ENCODE data around the gene KIRREL1. TPM values are rescaled to one million over a fixed set of nuclear protein-coding genes. Genes with fewer than 3 reads are reported as not detected.

Gene KIRREL1
- total and polyA plus RNA-seq, 2 of the 13 experiments (the other 11 are each of a cell fraction or from before 2014, with no cell fraction given), result 0.02 to 0.03 TPM

- no peaks in the 10 kb centered on the region for H3K79me2 ChIP-seq (ENCODE audit: insufficient read depth, low read length)
- peaks cover 0 to 37% of the 10 kb centered on the region in 2 experiments; a peak in 4 of 5 replicates for H3K27me3 ChIP-seq (ENCODE audit: control insufficient read depth in 1 of 2, insufficient read depth in 2 of 2, low read length in 2 of 2)
- no peaks in the 10 kb centered on the region for H3K9me3 ChIP-seq (ENCODE audit: low read length)
- in situ Hi-C loops (cut with HindIII; ENCODE audit: extremely low pct_ligation_motif_present, low pct_unique_long_range_greater_than_20kb), result no loop called here
- WGBS (ENCODE audit: low lambda C conversion rate), result under 1% methylated on average over 4 of the region's 4 CpGs
- ATAC-seq, result no peak
- no peak overlapping the region for H3K4me2 ChIP-seq (ENCODE audit: low read depth, low read length)
- DNase-seq (ENCODE audit: low spot score), result no peak
- ChIA-PET POLR2A (no interaction called here), CTCF (ENCODE audit: low intra/inter-chr PET ratio, low total read pairs) (no interaction called here)
- H3K27ac ChIP-seq (ENCODE audit: extremely low read length, insufficient read depth, low read length), result no peak overlapping the region
- FAIRE-seq, result no peak
- no peak overlapping the region for H3K4me3 ChIP-seq (replicated peaks in 1 of 3; ENCODE audit: insufficient read depth in 1 of 3, low read depth in 2 of 3, low read length in 3 of 3)
- no peak overlapping the region for H2AFZ ChIP-seq (ENCODE audit: low read length)
- no peak for TF ChIP-seq ZNF639 (CRISPR knock-in tag; conservative IDR thresholded peaks at IDR 0.05)
- no peak for TF ChIP-seq HMG20B (CRISPR knock-in tag; conservative IDR thresholded peaks at IDR 0.05)
- TF ChIP-seq SKIL (CRISPR knock-in tag; IDR thresholded peaks at IDR 0.05; ENCODE audit: borderline replicate concordance), result no peak
- no peak for TF ChIP-seq GTF3A (CRISPR knock-in tag; conservative IDR thresholded peaks at IDR 0.05)
- no peak for TF ChIP-seq JARID2 (CRISPR knock-in tag; IDR thresholded peaks at IDR 0.05; ENCODE audit: insufficient replicate concordance)
- no peak for TF ChIP-seq GATAD1 (CRISPR knock-in tag; IDR thresholded peaks at IDR 0.05)
- no peak for TF ChIP-seq AGO1 (IDR thresholded peaks at IDR 0.05; ENCODE audit: low read depth, low read length, poor library complexity, severe bottlenecking)
- TF ChIP-seq NFE2 (CRISPR knock-in tag; IDR thresholded peaks at IDR 0.05), result no peak
- TF ChIP-seq ZFP36L2 (CRISPR knock-in tag; IDR thresholded peaks at IDR 0.05), result no peak
- TF ChIP-seq HCFC1 (IDR thresholded peaks at IDR 0.05; ENCODE audit: low read depth, low read length), result no peak
- TF ChIP-seq SCMH1 (CRISPR knock-in tag; IDR thresholded peaks at IDR 0.05; ENCODE audit: borderline replicate concordance), result no peak
- TF ChIP-seq KDM5B (CRISPR knock-in tag; IDR thresholded peaks at IDR 0.05; ENCODE audit: borderline replicate concordance), result no peak
- TF ChIP-seq MBD4 (IDR thresholded peaks at IDR 0.05; ENCODE audit: borderline replicate concordance, low read length), result no peak
- TF ChIP-seq ZBTB26 (CRISPR knock-in tag; IDR thresholded peaks at IDR 0.05; ENCODE audit: borderline replicate concordance), result no peak
- TF ChIP-seq PPARG (CRISPR knock-in tag; conservative IDR thresholded peaks at IDR 0.05), result no peak
- H3K9ac ChIP-seq (ENCODE audit: insufficient read depth, low read depth, low read length), result no peak overlapping the region
- H3K36me3 ChIP-seq (replicated peaks in 1 of 2; ENCODE audit: control insufficient read depth in 1 of 2, insufficient read depth in 2 of 2, low read length in 2 of 2), result no peaks in the 10 kb centered on the region
- no peaks in the 10 kb centered on the region for H3K4me1 ChIP-seq (ENCODE audit: insufficient read depth, low read length)
- BruUV-seq (replicated peaks), result no TSS peak
- no peaks in the 10 kb centered on the region for H4K20me1 ChIP-seq (ENCODE audit: insufficient read depth, low read length)
- intact Hi-C loops (cut with micrococcal nuclease; ENCODE audit: unreplicated experiment), result no loop called here
Observed at GRCh38 chr1:158115126-158115525, 121.7 kb downstream of the KIRREL1 start.

All from HepG2 (cell line).